IMR-90 (cell line): ENCODE measurements around the gene TUBA8. TPM values are rescaled to one million over a fixed set of nuclear protein-coding genes. Genes with fewer than 3 reads are reported as not detected.

ENCODE experiments used
- ATAC-seq: fragments of 200-7000 bp; cut with Tn5 transposase; 2 replicates; pipeline ENCODE4 v1.9.1; 2020; ENCODE audit warnings: low read depth, mild to moderate bottlenecking, moderate library complexity
- BruUV-seq: library from RNA; stranded (reverse); fragments of 400-500 nt; replicated peaks from 2 replicates; lab custom pipeline; 2021; lab: Mats Ljungman, UMichigan
- CTCF ChIA-PET: fragments of 300-600 bp; formaldehyde crosslinking; extraction: SDS; loops from one replicate; lab custom pipeline; 2021; ENCODE audit warnings: antibody characterized with exemption; lab: Yijun Ruan, JAX
- POLR2A ChIA-PET: fragments of 300-600 bp; sonication (Branson Sonifier 250); formaldehyde crosslinking; loops from one replicate; lab custom pipeline; 2022; ENCODE audit warnings: antibody characterized with exemption; ENCODE audit not compliant: unreplicated experiment; lab: Charles Lee
- DNase-seq: peaks from one replicate; pipeline ENCODE4 v3.0.0; 2013
- H2AFZ ChIP-seq: replicated peaks from 2 replicates; pipeline ENCODE3; 2013; ENCODE audit warnings: low read length, mild to moderate bottlenecking; ENCODE audit not compliant: poor library complexity
- H2AK5ac ChIP-seq: 2 replicates; pipeline ENCODE4 v1.6.1; 2013; ENCODE audit warnings: low read depth, low read length, inconsistent platforms
- H2AK9ac ChIP-seq: replicated peaks from 2 replicates; pipeline ENCODE3; 2013; ENCODE audit warnings: mild to moderate bottlenecking, low read depth, low read length, moderate library complexity; ENCODE audit not compliant: poor library complexity
- H2BK120ac ChIP-seq: 2 replicates; pipeline ENCODE4 v1.6.1; 2013; ENCODE audit warnings: low read depth, low read length, inconsistent platforms
- H2BK15ac ChIP-seq: 3 replicates; pipeline ENCODE4 v1.6.1; 2013; ENCODE audit warnings: low read depth, low read length, inconsistent platforms
- H2BK20ac ChIP-seq: 2 replicates; pipeline ENCODE4 v1.6.1; 2013; ENCODE audit warnings: low read depth, mild to moderate bottlenecking, inconsistent platforms, low read length, moderate library complexity
- H2BK5ac ChIP-seq: 2 replicates; pipeline ENCODE4 v1.6.1; 2013; ENCODE audit warnings: mild to moderate bottlenecking, low read depth, low read length, inconsistent platforms; ENCODE audit not compliant: poor library complexity, severe bottlenecking
- H3K14ac ChIP-seq: replicated peaks from 2 replicates; pipeline ENCODE4 v1.6.1; 2013; ENCODE audit warnings: low read depth, low read length, inconsistent platforms
- H3K18ac ChIP-seq: 2 replicates; pipeline ENCODE4 v1.6.1; 2013; ENCODE audit warnings: low read depth, low read length, control low read depth
- H3K23ac ChIP-seq: 2 replicates; pipeline ENCODE4 v1.6.1; 2013; ENCODE audit warnings: low read depth, low read length, inconsistent platforms
- H3K27ac ChIP-seq: 2 replicates; pipeline ENCODE4 v1.5.1; 2013; ENCODE audit warnings: mild to moderate bottlenecking, control low read depth, low read length; ENCODE audit not compliant: insufficient read depth
- H3K27me3 ChIP-seq: 2 replicates; pipeline ENCODE4 v1.6.1; 2013; ENCODE audit warnings: low read length; ENCODE audit not compliant: control insufficient read depth, insufficient read depth
- H3K36me3 ChIP-seq: 2 replicates; pipeline ENCODE4 v1.6.1; 2013; ENCODE audit warnings: low read length, mixed read lengths; ENCODE audit not compliant: control insufficient read depth, insufficient read depth
- H3K4ac ChIP-seq: 2 replicates; pipeline ENCODE4 v1.6.1; 2013; ENCODE audit warnings: low read depth, low read length, inconsistent platforms
- H3K4me1 ChIP-seq: 2 replicates; pipeline ENCODE4 v1.6.1; 2013; ENCODE audit warnings: low read length, mixed read lengths; ENCODE audit not compliant: control insufficient read depth, insufficient read depth
- H3K4me2 ChIP-seq: 2 replicates; pipeline ENCODE4 v1.6.1; 2013; ENCODE audit warnings: low read depth, mild to moderate bottlenecking, control low read depth, low read length, moderate library complexity
- H3K4me3 ChIP-seq: 2 replicates; pipeline ENCODE4 v1.5.1; 2013; ENCODE audit warnings: low read depth, mild to moderate bottlenecking, control low read depth, low read length, moderate library complexity; ENCODE audit not compliant: insufficient read depth
- H3K56ac ChIP-seq: 2 replicates; pipeline ENCODE4 v1.6.1; 2013; ENCODE audit warnings: low read length, inconsistent platforms; ENCODE audit not compliant: insufficient read depth; ENCODE audit errors: extremely low read depth
- H3K79me1 ChIP-seq, 2 experiments: 2 replicates each; pipeline ENCODE4 v1.6.1; 2013; ENCODE audit warnings: low read length in 2 of 2, inconsistent platforms in 1 of 2, low read depth in 1 of 2
- H3K9ac ChIP-seq: 2 replicates; pipeline ENCODE4 v1.6.1; 2013; ENCODE audit warnings: low read depth, low read length, control low read depth
- H3K9me1 ChIP-seq: 2 replicates; pipeline ENCODE4 v1.6.1; 2013; ENCODE audit warnings: low read length, inconsistent platforms; ENCODE audit not compliant: insufficient read depth
- H3K9me3 ChIP-seq: 2 replicates; pipeline ENCODE4 v1.6.1; 2013; ENCODE audit warnings: low read length; ENCODE audit not compliant: control insufficient read depth, insufficient read depth
- H4K20me1 ChIP-seq: 2 replicates; pipeline ENCODE4 v1.6.1; 2013; ENCODE audit warnings: low read length, inconsistent platforms; ENCODE audit not compliant: insufficient read depth
- H4K5ac ChIP-seq: 2 replicates; pipeline ENCODE4 v1.6.1; 2013; ENCODE audit warnings: mild to moderate bottlenecking, low read depth, low read length, control low read depth
- H4K8ac ChIP-seq, 2 experiments: 2 replicates each; pipeline ENCODE4 v1.6.1; 2013; ENCODE audit warnings: low read depth in 2 of 2, low read length in 2 of 2, control low read depth in 1 of 2, inconsistent platforms in 1 of 2
- H4K91ac ChIP-seq: 2 replicates; pipeline ENCODE4 v1.6.1; 2013; ENCODE audit warnings: low read depth, low read length, inconsistent platforms; ENCODE audit not compliant: insufficient read depth
- BHLHE40 ChIP-seq: fragments of 150-350 bp; IDR thresholded peaks from 2 replicates; pipeline ENCODE4 v1.6.1; 2016; ENCODE audit warnings: mild to moderate bottlenecking, low read depth, low read length
- CEBPB ChIP-seq: IDR thresholded peaks from 2 replicates; pipeline ENCODE4 v1.6.1; 2012; ENCODE audit warnings: low read depth, low read length, improper control_type of control experiment
- CHD1 ChIP-seq: IDR thresholded peaks from 2 replicates; pipeline ENCODE4 v1.6.1; 2012; ENCODE audit warnings: low read depth, low read length, improper control_type of control experiment
- ELK1 ChIP-seq: fragments of 150-350 bp; IDR thresholded peaks from 2 replicates; pipeline ENCODE4 v1.6.1; 2016; ENCODE audit warnings: low read depth, mild to moderate bottlenecking, low read length, moderate library complexity, borderline replicate concordance
- FOS ChIP-seq: fragments of 150-350 bp; IDR thresholded peaks from 2 replicates; pipeline ENCODE4 v1.6.1; 2016; ENCODE audit warnings: low read depth, low read length
- MAFK ChIP-seq: IDR thresholded peaks from 2 replicates; pipeline ENCODE4 v1.6.1; 2012; ENCODE audit warnings: low read depth, low read length, improper control_type of control experiment
- MAZ ChIP-seq: IDR thresholded peaks from 2 replicates; pipeline ENCODE4 v1.6.1; 2012; ENCODE audit warnings: low read depth, mild to moderate bottlenecking, low read length, improper control_type of control experiment, moderate library complexity, borderline replicate concordance
- MXI1 ChIP-seq: IDR thresholded peaks from 2 replicates; pipeline ENCODE4 v1.6.1; 2012; ENCODE audit warnings: low read depth, mild to moderate bottlenecking, low read length, moderate library complexity, borderline replicate concordance
- NFE2L2 ChIP-seq: fragments of 150-350 bp; IDR thresholded peaks from 2 replicates; pipeline ENCODE4 v1.6.1; 2016; ENCODE audit warnings: low read depth, mild to moderate bottlenecking, low read length
- POLR2A ChIP-seq: IDR thresholded peaks from 2 replicates; pipeline ENCODE4 v1.6.1; 2012; ENCODE audit warnings: mild to moderate bottlenecking, low read depth, low read length
- RAD21 ChIP-seq: IDR thresholded peaks from 2 replicates; pipeline ENCODE4 v1.6.1; 2012; ENCODE audit warnings: low read length, improper control_type of control experiment
- RCOR1 ChIP-seq: IDR thresholded peaks from 2 replicates; pipeline ENCODE4 v1.6.1; 2012; ENCODE audit warnings: mild to moderate bottlenecking, low read length, improper control_type of control experiment; ENCODE audit not compliant: insufficient replicate concordance
- RFX5 ChIP-seq: IDR thresholded peaks from 2 replicates; pipeline ENCODE4 v1.8.0; 2012; ENCODE audit warnings: low read depth, mild to moderate bottlenecking, low read length, moderate library complexity
- SMC3 ChIP-seq: fragments of 150-350 bp; IDR thresholded peaks from 2 replicates; pipeline ENCODE4 v1.6.1; 2016; ENCODE audit warnings: low read depth, mild to moderate bottlenecking, antibody characterized with exemption, low read length, moderate library complexity
- WGBS, 2 experiments: methylation state at CpG; one replicate each; pipeline versions ENCODE4 v1.1.5 to v1.1.7; 2013; ENCODE audit warnings: missing lambda C conversion rate in 2 of 2; ENCODE audit not compliant: insufficient read length in 1 of 2; ENCODE audit errors: extremely low coverage in 2 of 2; 5-methylcytosine and 5-hydroxymethylcytosine counted together
- dilution Hi-C: fragments of 300-500 bp; cut with HindIII; formaldehyde crosslinking; loops from one replicate; pipeline ENCODE4 v1.14.3; 2018; ENCODE audit warnings: low sequenced_read_pairs; ENCODE audit not compliant: unreplicated experiment
- in situ Hi-C: fragments of 300-500 bp; cut with MboI; formaldehyde crosslinking; loops from 3 replicates; pipeline ENCODE4 v1.14.3; 2019; ENCODE audit warnings: low sequenced_read_pairs, inconsistent platforms, mixed read lengths
- intact Hi-C: fragments of 100-400 bp; cut with micrococcal nuclease; formaldehyde crosslinking; loops from 2 replicates; pipeline ENCODE4 v1.10.0; 2022
- polyA plus RNA-seq, 3 experiments: library from polyadenylated mRNA; depleted of rRNA; stranded (reverse); fragments of >200 nt; gene quantifications; 2 replicates each; pipeline ENCODE4 v1.2.3, GENCODE V29; 2012; ENCODE audit warnings: low replicate concordance in 1 of 3
- total RNA-seq: library from RNA; depleted of rRNA; stranded (reverse); fragments of >200 nt; gene quantifications from 2 replicates; pipeline ENCODE4 v1.2.3, GENCODE V29; 2012
- TF ChIP-seq, protein P1 (sequence below): conservative IDR thresholded peaks from 2 replicates; pipeline ENCODE4 v1.5.1; 2012; ENCODE audit warnings: mild to moderate bottlenecking, low read depth, low read length, improper control_type of control experiment
- TF ChIP-seq, protein P2 (sequence below): fragments of 150-350 bp; IDR thresholded peaks from 2 replicates; pipeline ENCODE4 v1.6.1; 2017; ENCODE audit warnings: mild to moderate bottlenecking, antibody characterized with exemption, low read length, low read depth

The TUBA8 gene
- total and polyA plus RNA-seq, 2 of the 4 experiments (the other 2 are of a cell fraction): 1.4 to 2.2 TPM

DNA sequence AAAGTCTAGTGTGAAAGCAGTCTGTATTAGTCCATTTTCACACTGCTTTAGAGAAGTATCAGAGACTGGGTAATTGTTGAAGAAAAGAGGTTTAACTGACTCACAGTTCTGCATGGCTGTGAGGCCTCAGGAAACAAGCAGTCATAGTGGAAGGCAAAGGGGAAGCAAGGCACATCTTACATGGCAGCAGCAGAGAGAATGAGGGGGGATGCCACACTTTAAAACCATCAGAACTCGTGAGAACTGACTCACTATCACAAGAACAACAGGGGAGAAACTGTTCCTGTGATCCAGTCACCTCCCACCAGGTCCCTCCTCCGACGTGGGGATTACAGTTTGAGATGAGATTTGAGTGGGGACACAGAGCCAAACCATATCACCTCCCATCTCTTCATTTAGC lies 13.8 kb upstream of the TUBA8 start:
- no peak overlapping the region for H2AK5ac ChIP-seq
- no peak overlapping the region for H3K14ac ChIP-seq
- no peak overlapping the region for H2BK120ac ChIP-seq
- H2BK15ac ChIP-seq: no peak overlapping the region
- H2BK5ac ChIP-seq: no peak overlapping the region
- H3K18ac ChIP-seq: no peak overlapping the region
- H3K4me1 ChIP-seq: peaks cover 4% of the 10 kb centered on the region; the same call in 1 of the 2 replicates
- no peak for TF ChIP-seq RCOR1
- TF ChIP-seq POLR2A: no peak
- no peak for TF ChIP-seq NFE2L2
- TF ChIP-seq MXI1: no peak
- no peak for TF ChIP-seq CEBPB
- no peak for TF ChIP-seq MAFK
- no peak for TF ChIP-seq BHLHE40
- TF ChIP-seq, protein P1, sequence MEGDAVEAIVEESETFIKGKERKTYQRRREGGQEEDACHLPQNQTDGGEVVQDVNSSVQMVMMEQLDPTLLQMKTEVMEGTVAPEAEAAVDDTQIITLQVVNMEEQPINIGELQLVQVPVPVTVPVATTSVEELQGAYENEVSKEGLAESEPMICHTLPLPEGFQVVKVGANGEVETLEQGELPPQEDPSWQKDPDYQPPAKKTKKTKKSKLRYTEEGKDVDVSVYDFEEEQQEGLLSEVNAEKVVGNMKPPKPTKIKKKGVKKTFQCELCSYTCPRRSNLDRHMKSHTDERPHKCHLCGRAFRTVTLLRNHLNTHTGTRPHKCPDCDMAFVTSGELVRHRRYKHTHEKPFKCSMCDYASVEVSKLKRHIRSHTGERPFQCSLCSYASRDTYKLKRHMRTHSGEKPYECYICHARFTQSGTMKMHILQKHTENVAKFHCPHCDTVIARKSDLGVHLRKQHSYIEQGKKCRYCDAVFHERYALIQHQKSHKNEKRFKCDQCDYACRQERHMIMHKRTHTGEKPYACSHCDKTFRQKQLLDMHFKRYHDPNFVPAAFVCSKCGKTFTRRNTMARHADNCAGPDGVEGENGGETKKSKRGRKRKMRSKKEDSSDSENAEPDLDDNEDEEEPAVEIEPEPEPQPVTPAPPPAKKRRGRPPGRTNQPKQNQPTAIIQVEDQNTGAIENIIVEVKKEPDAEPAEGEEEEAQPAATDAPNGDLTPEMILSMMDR: no peak
- TF ChIP-seq RAD21: no peak
- TF ChIP-seq, protein P2, sequence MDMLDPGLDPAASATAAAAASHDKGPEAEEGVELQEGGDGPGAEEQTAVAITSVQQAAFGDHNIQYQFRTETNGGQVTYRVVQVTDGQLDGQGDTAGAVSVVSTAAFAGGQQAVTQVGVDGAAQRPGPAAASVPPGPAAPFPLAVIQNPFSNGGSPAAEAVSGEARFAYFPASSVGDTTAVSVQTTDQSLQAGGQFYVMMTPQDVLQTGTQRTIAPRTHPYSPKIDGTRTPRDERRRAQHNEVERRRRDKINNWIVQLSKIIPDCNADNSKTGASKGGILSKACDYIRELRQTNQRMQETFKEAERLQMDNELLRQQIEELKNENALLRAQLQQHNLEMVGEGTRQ: no peak
- no peak for TF ChIP-seq MAZ
- no peak for TF ChIP-seq FOS
- TF ChIP-seq CHD1: no peak
- no peak for TF ChIP-seq SMC3
- no peak for TF ChIP-seq RFX5
- no peak for TF ChIP-seq ELK1
- POLR2A ChIA-PET: no interaction called here
- no peak overlapping the region for H2AFZ ChIP-seq
- no peaks in the 10 kb centered on the region for H3K9me3 ChIP-seq
- no peak for ATAC-seq
- in situ Hi-C loops (no loop called here), intact Hi-C loops (no loop called here), dilution Hi-C loops (no loop called here)
- no peak overlapping the region for H4K91ac ChIP-seq
- no peak overlapping the region for H3K4me2 ChIP-seq
- no peak for DNase-seq
- WGBS, 2 experiments: no CpG with 5 or more reads among the region's 3 CpGs
- no peak overlapping the region for H3K27ac ChIP-seq
- H3K4me3 ChIP-seq: no peak overlapping the region
- no peaks in the 10 kb centered on the region for H4K20me1 ChIP-seq
- peaks cover 1% of the 10 kb centered on the region; the same call in 1 of the 2 replicates for H3K36me3 ChIP-seq
- H3K27me3 ChIP-seq: no peaks in the 10 kb centered on the region
- CTCF ChIA-PET: no interaction called here
- no peak overlapping the region for H4K8ac ChIP-seq
- H2BK20ac ChIP-seq: no peak overlapping the region
- no peak overlapping the region for H3K4ac ChIP-seq
- no peak overlapping the region for H4K5ac ChIP-seq
- no peaks in the 10 kb centered on the region for H3K9me1 ChIP-seq
- no peak overlapping the region for H2AK9ac ChIP-seq
- peaks cover 0 to 5% of the 10 kb centered on the region in 2 experiments; a peak in 2 of 4 replicates for H3K79me1 ChIP-seq
- no TSS peak for BruUV-seq
- no peak overlapping the region for H3K9ac ChIP-seq
- no peak overlapping the region for H3K23ac ChIP-seq
- H3K56ac ChIP-seq: no peak overlapping the region
